VCaP (cell line): ENCODE results near the gene C2orf92.
"Not testable (repeated sequence)": the region's sequence is repeated elsewhere in the genome, so short reads cannot be mapped to it uniquely, and the experiment has no call there.

ENCODE experiments used
- H3K27ac ChIP-seq: fragments of 450-650 bp; 2 replicates; pipeline ENCODE4 v1.5.1; 2017
- CTCF ChIP-seq: fragments of 450-650 bp; conservative IDR thresholded peaks from 2 replicates; pipeline ENCODE4 v1.5.1; 2017; ENCODE audit warnings: mild to moderate bottlenecking, moderate library complexity

The C2orf92 gene

GRCh38 chr2:97662386-97662894 is 7.1 kb upstream of the C2orf92 start:
- no peak for TF ChIP-seq CTCF
- H3K27ac ChIP-seq, result peak overlapping the region; percentile 95

- no peak for TF ChIP-seq CTCF
- peak overlapping the region; percentile 95 for H3K27ac ChIP-seq
These were observed 6.5 kb upstream of the C2orf92 start for GRCh38 chr2:97662895-97663625.

- TF ChIP-seq CTCF, result no peak
- peak overlapping the region; percentile 95 for H3K27ac ChIP-seq
These were observed 5.9 kb upstream of the C2orf92 start for GRCh38 chr2:97663626-97663961.

- peak within 1 kb of the TSS; percentile 95 for H3K27ac ChIP-seq
- TF ChIP-seq CTCF, result peak; percentile 74
These were observed 5.4 kb upstream of the C2orf92 start, which contains the start of gene ACTR1B for GRCh38 chr2:97663962-97664635. TSS of gene ACTR1B (minus strand) at chr2:97664044. CDS start at chr2:97663890, 154 bp downstream.

- peak overlapping the region; percentile 95 for H3K27ac ChIP-seq
- TF ChIP-seq CTCF, result peak; percentile 34
These were observed 4.9 kb upstream of the C2orf92 start for GRCh38 chr2:97664636-97664970.

GRCh38 chr2:97670471-97670870 is 958 bp downstream of the C2orf92 start:
- no peak overlapping the region for H3K27ac ChIP-seq
- TF ChIP-seq CTCF, result no peak

GRCh38 chr2:97671526-97671925 is 2.0 kb downstream of the C2orf92 start:
- no peak for TF ChIP-seq CTCF
- no peak overlapping the region for H3K27ac ChIP-seq

- not testable (repeated sequence) for H3K27ac ChIP-seq
These were observed 3.2 kb downstream of the C2orf92 start for GRCh38 chr2:97672606-97673140.
